ENCODE measurements around the gene KLRC3.
"Not testable (repeated sequence)": the region's sequence is repeated elsewhere in the genome, so short reads cannot be mapped to it uniquely, and the experiment has no call there.

Gene KLRC3

GRCh38 chr12:10400829-10401228 lies 19.6 kb downstream of the KLRC3 start:
- no peak for DNase-seq (ENCODE audit: low read depth in 3 of 3)

GRCh38 chr12:10398168-10398567 lies 22.2 kb downstream of the KLRC3 start:
- DNase-seq (ENCODE audit: low read depth in 3 of 3), result no peak

GRCh38 chr12:10397296-10397695 lies 23.1 kb downstream of the KLRC3 start:
- DNase-seq (ENCODE audit: low read depth in 3 of 3), result no peak

GRCh38 chr12:10396176-10396575 lies 24.2 kb downstream of the KLRC3 start:
- DNase-seq (ENCODE audit: low read depth in 3 of 3), result not testable (repeated sequence)

DNA sequence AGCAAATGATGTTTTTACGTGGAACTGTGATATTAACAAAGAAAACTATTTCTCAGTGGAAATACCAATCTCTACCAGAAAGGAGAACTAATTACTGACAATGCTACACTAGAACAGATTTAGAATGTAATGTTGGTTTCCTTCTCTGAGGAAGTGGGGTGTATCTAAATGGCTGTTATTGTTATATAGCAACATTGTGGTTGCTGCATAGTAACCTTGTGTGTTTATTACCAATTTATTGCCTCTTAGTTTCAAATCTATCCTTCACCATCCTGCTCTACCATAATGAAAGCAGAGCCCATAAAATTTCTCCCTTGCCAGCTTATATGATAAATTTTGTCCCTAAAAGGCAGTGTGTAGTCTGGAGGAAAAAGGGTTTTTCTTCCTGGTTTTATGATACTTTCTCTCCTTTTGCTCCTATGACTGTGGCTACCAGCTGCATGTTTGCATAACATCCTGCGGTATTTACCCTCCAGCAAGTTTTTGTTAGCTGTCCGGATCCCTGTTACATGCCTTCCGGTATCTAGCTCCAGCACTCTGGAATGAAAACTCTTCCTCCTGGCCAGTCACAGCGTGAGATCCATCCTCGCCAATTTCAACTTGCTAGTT lies 24.9 kb downstream of the KLRC3 start:
- no peak for DNase-seq (ENCODE audit: low read depth in 3 of 3)

DNA sequence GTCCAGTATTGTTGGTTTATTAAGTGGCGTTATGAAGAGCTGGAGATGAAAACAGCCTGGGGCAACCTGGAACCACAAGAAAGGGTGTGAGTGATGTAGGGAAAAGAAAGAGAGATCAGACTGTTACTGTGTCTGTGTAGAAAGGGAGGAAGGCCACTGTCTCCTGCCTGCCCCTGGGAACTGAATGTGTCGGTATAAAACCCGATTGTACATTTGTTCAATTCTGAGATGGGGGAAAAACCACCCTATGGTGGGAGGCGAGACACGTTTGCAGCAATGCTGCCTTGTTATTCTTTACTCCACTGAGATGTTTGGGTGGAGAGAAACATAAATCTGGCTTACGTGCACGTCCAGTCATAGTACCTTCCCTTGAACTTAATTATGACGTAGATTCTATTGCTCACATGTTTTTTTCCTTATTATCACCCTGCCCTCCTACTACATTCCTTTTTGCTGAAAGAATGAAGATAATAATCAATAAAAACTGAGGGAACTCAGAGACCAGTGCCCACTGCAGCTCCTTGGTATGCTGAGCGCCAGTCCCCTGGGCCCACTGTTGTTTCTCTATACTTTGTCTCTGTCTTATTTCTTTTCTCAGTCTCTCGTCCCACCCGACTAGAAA lies 25.8 kb downstream of the KLRC3 start:
- not testable (repeated sequence) for DNase-seq (ENCODE audit: low read depth in 3 of 3)

- DNase-seq (ENCODE audit: low read depth in 3 of 3), result no peak
Measured at GRCh38 chr12:10393291-10393690, 27.1 kb downstream of the KLRC3 start.

GRCh38 chr12:10392394-10392930 lies 27.9 kb downstream of the KLRC3 start:
- no peak for DNase-seq (ENCODE audit: low read depth in 3 of 3)

GRCh38 chr12:10390991-10391390 lies 29.4 kb downstream of the KLRC3 start:
- DNase-seq (ENCODE audit: low read depth in 3 of 3), result not testable (repeated sequence)

- DNase-seq (ENCODE audit: low read depth in 3 of 3), result no peak
Measured at GRCh38 chr12:10389904-10390303, 30.5 kb downstream of the KLRC3 start, which contains the start of gene KLRK1. TSS of gene KLRK1 (minus strand) at chr12:10390041. CDS start at chr12:10388810, 1,231 bp downstream.

GRCh38 chr12:10388624-10389413 lies 31.6 kb downstream of the KLRC3 start:
- DNase-seq (ENCODE audit: low read depth in 3 of 3), result no peak

DNA sequence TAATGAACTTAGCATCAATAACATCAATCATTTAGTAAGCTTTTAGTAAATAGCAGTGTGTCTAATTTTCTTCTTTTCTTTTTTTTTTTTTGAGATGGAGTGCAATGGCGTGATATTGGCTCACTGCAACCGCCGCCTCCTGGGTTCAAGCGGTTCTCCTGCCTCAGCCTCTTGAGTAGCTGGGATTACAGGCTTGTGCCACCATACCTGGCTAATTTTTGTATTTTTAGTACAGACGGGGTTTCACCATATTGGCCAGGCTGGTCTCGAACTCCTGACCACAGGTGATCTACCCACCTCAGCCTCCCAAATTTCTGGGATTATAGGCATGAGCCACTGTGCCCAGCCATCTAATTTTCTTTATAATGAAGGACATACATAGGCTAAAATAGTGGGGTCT lies 32.9 kb downstream of the KLRC3 start:
- DNase-seq (ENCODE audit: low read depth in 3 of 3), result not testable (repeated sequence)

GRCh38 chr12:10386857-10387256 lies 33.5 kb downstream of the KLRC3 start:
- DNase-seq (ENCODE audit: low read depth in 3 of 3), result no peak

DNA sequence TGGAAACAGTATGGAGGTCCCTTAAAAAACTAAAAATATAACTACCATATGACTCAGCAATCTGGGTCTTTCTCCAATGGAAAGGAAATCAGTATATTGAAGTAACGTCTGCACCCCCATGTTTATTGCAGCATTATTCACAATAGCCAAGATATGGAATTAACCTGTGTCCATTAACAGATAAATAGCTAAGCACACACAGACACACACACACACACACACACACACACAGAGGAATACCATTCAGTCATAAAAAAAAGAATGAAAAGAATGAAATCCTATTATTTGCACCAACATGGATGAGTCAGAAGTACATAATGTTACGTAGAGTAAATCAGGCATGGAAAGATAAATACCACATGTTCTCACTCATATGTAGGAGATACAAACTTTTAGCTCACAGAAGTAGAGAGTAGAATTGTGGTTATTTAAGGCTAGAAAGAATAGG lies 35.2 kb downstream of the KLRC3 start:
- no peak for DNase-seq (ENCODE audit: low read depth in 3 of 3)

- no peak for DNase-seq (ENCODE audit: low read depth in 3 of 3)
Measured at GRCh38 chr12:10384191-10384590, 36.2 kb downstream of the KLRC3 start.

GRCh38 chr12:10381928-10382628 lies 38.3 kb downstream of the KLRC3 start:
- no peak for DNase-seq (ENCODE audit: low read depth in 3 of 3)

DNA sequence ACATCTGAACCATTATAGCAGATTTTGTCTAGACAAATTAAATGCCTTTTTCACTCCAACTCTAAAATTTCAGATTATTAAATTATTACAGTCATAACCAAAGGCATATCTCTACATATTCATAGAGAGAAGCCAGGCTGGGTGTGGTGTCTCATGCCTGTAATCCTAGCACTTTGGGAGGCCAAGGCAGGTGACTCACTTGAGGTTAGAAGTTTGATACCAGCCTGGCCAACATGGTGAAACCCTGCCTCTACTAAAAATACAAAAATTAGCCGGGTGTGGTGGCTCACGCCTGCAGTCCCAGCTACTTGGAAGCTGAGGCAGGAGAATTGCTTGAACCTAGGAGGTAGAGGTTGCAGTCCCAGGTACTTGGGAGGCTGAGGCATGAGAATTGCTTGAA lies 41.7 kb downstream of the KLRC3 start:
- not testable (repeated sequence) for DNase-seq (ENCODE audit: low read depth in 3 of 3)

DNA sequence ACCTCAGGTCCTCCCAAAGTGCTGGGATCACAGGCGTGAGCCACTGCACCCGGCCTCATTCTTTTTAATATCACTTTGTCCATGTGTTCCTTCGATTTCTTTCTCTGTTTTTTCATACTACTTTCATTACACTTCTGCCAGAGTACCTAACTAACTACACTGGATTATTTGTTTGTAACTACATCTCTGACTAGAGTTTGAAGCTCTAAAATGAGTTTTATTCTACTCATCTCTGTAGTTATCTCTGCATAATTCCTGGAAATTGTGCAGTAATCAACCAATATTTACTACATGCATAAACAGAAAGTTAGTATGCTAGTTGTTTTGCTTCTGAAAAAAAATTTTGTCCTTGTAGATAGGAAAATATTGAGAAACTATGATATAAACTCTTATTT lies 45.8 kb downstream of the KLRC3 start:
- no peak for DNase-seq (ENCODE audit: low read depth in 3 of 3)

GRCh38 chr12:10372559-10372958 lies 47.8 kb downstream of the KLRC3 start:
- DNase-seq (ENCODE audit: low read depth in 3 of 3), result no peak

DNA sequence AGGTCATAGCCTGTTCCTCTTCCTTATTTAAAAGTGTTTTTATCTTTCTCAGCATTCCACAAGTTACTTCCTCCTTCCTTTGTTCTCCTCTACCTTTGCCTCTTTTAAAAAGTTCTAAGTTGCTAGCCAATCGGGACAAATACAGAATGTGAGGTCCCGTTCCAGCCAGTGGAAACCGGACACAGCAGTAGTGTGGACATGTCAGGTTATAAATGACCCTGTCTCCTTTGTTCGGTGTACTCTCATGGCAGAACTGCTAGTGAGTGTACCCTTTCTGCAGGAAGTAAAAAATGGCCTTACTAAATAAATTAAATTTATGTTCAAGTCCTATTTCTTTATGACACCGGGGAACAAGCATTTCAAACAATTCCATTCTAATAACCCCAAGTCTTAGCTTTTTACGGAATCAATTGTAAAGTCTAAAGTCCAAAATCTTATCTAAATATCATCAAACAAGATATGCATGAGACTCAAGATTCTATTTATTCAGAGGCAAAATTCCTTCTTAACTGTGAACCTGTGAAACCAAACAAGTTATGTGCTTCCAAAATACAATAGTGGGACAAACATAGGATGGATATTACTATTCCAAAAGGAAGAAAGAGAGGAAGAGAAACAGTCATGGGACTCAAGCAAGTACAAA lies 48.4 kb downstream of the KLRC3 start:
- not testable (repeated sequence) for DNase-seq (ENCODE audit: low read depth in 3 of 3)

Data from stimulated activated CD4-positive, alpha-beta T cell treated with anti-CD3 and anti-CD28 coated beads, TNF-alpha, amount 100 ng/mL, for 24 hours (primary cell).